ENCODE measurements around the gene TMEM245.

TMEM245 gene

GRCh38 chr9:109101202-109101595, 18.5 kb downstream of the TMEM245 start:
- no peak for DNase-seq (ENCODE audit: low read depth)

GRCh38 chr9:109100543-109101201, 19.1 kb downstream of the TMEM245 start:
- no peak for DNase-seq (ENCODE audit: low read depth)

- DNase-seq (ENCODE audit: low read depth), result no peak
Observed at GRCh38 chr9:109098960-109099308, 20.8 kb downstream of the TMEM245 start.

GRCh38 chr9:109098171-109098959, 21.4 kb downstream of the TMEM245 start:
- no peak for DNase-seq (ENCODE audit: low read depth)

- DNase-seq (ENCODE audit: low read depth), result no peak
Observed at GRCh38 chr9:109097146-109097545, 22.6 kb downstream of the TMEM245 start.

- DNase-seq (ENCODE audit: low read depth), result no peak
Observed at GRCh38 chr9:109095321-109095720, 24.4 kb downstream of the TMEM245 start.

- DNase-seq (ENCODE audit: low read depth), result no peak
Observed at GRCh38 chr9:109094268-109094667, 25.5 kb downstream of the TMEM245 start.

- DNase-seq (ENCODE audit: low read depth), result no peak
Observed at GRCh38 chr9:109092587-109092986, 27.2 kb downstream of the TMEM245 start.

GRCh38 chr9:109092051-109092580, 27.6 kb downstream of the TMEM245 start:
- no peak for DNase-seq (ENCODE audit: low read depth)

- no peak for DNase-seq (ENCODE audit: low read depth)
Observed at GRCh38 chr9:109088221-109088620, 31.5 kb downstream of the TMEM245 start.

- DNase-seq (ENCODE audit: low read depth), result no peak
Observed at GRCh38 chr9:109087795-109088194, 32.0 kb downstream of the TMEM245 start.

GRCh38 chr9:109086221-109086620, 33.5 kb downstream of the TMEM245 start:
- DNase-seq (ENCODE audit: low read depth), result no peak

GRCh38 chr9:109085510-109085909, 34.2 kb downstream of the TMEM245 start:
- no peak for DNase-seq (ENCODE audit: low read depth)

GRCh38 chr9:109083813-109084405, 35.8 kb downstream of the TMEM245 start:
- DNase-seq (ENCODE audit: low read depth), result no peak

GRCh38 chr9:109083141-109083540, 36.6 kb downstream of the TMEM245 start:
- DNase-seq (ENCODE audit: low read depth), result no peak

- DNase-seq (ENCODE audit: low read depth), result no peak
Observed at GRCh38 chr9:109082091-109082620, 37.6 kb downstream of the TMEM245 start.

GRCh38 chr9:109074236-109074889, 45.4 kb downstream of the TMEM245 start:
- DNase-seq (ENCODE audit: low read depth), result no peak

GRCh38 chr9:109072821-109073435, 46.8 kb downstream of the TMEM245 start:
- DNase-seq (ENCODE audit: low read depth), result no peak

GRCh38 chr9:109072133-109072692, 47.5 kb downstream of the TMEM245 start:
- DNase-seq (ENCODE audit: low read depth), result no peak

- no peak for DNase-seq (ENCODE audit: low read depth)
Observed at GRCh38 chr9:109068764-109069163, 51.0 kb downstream of the TMEM245 start.

- no peak for DNase-seq (ENCODE audit: low read depth)
Observed at GRCh38 chr9:109064963-109065702, 54.6 kb downstream of the TMEM245 start.
